ENCODE results near the gene TRAF2.

Gene TRAF2

DNA sequence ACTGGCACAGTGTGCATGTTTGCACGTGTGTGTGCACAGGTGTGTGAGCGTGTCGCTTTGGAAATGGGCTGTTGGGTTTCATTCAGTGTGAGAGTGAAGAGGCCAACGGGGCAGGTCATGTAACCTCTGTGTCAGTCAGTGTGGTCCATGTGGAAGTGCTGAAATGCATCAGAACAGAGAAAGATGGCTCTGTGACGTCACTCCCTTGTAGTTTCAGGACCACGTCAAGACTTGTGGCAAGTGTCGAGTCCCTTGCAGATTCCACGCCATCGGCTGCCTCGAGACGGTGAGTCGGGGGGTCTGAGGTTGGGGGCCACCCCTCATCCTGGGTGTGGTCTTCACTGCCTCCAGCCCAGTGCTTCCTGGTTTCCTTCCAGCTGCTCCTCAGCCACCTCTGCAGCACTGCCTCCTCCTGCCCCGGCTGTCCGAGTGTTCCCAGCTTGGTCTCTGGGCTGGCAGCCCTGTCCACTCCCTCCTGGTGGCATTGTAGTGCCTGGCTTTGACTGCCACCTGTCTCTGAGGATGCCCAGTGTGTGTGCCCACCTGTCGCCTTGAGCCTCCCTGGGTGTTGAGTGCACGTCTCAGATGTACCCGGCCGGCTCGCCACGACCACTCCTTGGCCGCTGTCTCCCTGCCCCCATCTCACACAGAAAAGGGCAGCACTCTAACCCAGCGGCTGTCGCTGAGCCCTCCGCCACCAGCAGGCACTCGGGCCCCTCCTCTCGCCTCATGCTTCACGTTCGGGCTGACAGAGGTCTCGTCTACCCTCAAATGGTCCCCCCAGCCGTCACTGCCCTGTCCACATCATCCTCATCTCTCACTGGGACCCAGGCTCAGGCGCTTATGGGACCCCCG lies 30.2 kb downstream of the TRAF2 start:
- TF ChIP-seq, protein P1, sequence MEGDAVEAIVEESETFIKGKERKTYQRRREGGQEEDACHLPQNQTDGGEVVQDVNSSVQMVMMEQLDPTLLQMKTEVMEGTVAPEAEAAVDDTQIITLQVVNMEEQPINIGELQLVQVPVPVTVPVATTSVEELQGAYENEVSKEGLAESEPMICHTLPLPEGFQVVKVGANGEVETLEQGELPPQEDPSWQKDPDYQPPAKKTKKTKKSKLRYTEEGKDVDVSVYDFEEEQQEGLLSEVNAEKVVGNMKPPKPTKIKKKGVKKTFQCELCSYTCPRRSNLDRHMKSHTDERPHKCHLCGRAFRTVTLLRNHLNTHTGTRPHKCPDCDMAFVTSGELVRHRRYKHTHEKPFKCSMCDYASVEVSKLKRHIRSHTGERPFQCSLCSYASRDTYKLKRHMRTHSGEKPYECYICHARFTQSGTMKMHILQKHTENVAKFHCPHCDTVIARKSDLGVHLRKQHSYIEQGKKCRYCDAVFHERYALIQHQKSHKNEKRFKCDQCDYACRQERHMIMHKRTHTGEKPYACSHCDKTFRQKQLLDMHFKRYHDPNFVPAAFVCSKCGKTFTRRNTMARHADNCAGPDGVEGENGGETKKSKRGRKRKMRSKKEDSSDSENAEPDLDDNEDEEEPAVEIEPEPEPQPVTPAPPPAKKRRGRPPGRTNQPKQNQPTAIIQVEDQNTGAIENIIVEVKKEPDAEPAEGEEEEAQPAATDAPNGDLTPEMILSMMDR (conservative IDR thresholded peaks at IDR 0.05; ENCODE audit: control insufficient read depth, insufficient read depth, low read depth, low read length), result no peak
- DNase-seq (ENCODE audit: low read depth), result no peak
- no peak overlapping the region for H3K4me3 ChIP-seq (ENCODE audit: control insufficient read depth, low read depth, low read length)

- DNase-seq (ENCODE audit: low read depth), result no peak
- H3K4me3 ChIP-seq (ENCODE audit: control insufficient read depth, low read depth, low read length), result no peak overlapping the region
- TF ChIP-seq, protein P1 (conservative IDR thresholded peaks at IDR 0.05; ENCODE audit: control insufficient read depth, insufficient read depth, low read depth, low read length), result no peak
These were observed 31.6 kb downstream of the TRAF2 start for GRCh38 chr9:136917902-136918301.

DNA sequence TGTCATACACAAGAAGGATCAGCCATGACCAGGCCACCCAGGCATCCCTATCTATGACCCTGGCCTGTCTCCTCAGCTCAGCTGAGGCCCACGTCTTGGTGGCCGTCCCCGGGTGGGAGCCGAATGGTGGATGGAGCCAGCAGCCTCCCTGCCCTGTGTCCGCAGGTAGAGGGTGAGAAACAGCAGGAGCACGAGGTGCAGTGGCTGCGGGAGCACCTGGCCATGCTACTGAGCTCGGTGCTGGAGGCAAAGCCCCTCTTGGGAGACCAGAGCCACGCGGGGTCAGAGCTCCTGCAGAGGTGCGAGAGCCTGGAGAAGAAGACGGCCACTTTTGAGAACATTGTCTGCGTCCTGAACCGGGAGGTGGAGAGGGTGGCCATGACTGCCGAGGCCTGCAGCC lies 33.8 kb downstream of the TRAF2 start:
- TF ChIP-seq, protein P1 (conservative IDR thresholded peaks at IDR 0.05; ENCODE audit: control insufficient read depth, insufficient read depth, low read depth, low read length), result no peak
- H3K4me3 ChIP-seq (ENCODE audit: control insufficient read depth, low read depth, low read length), result no peak overlapping the region
- no peak for DNase-seq (ENCODE audit: low read depth)

- no peak overlapping the region for H3K4me3 ChIP-seq (ENCODE audit: control insufficient read depth, low read depth, low read length)
- TF ChIP-seq, protein P1 (conservative IDR thresholded peaks at IDR 0.05; ENCODE audit: control insufficient read depth, insufficient read depth, low read depth, low read length), result no peak
- DNase-seq (ENCODE audit: low read depth), result no peak
These were observed 34.5 kb downstream of the TRAF2 start for GRCh38 chr9:136920734-136921231.

DNA sequence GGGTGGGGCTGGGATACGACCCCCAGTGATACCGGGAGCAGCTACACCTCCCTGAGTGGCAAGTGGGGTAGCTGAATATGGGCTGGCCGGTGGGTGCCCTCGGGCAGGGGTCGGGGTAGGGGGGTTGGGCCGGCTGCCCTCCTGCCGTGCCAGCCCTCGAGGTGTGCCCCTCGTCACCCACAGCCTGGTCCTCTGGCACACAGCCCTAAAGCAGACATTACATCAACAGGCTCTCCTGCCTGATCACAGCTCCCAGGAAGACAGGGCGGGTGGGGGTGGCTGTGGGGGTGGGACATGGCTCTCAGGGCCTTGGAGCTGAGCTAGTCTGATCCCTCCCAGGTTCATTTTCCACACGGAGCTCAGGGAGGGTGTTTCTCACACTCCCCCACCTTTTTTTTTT lies 35.0 kb downstream of the TRAF2 start:
- DNase-seq (ENCODE audit: low read depth), result no peak
- TF ChIP-seq, protein P1 (conservative IDR thresholded peaks at IDR 0.05; ENCODE audit: control insufficient read depth, insufficient read depth, low read depth, low read length), result no peak
- no peak overlapping the region for H3K4me3 ChIP-seq (ENCODE audit: control insufficient read depth, low read depth, low read length)

DNA sequence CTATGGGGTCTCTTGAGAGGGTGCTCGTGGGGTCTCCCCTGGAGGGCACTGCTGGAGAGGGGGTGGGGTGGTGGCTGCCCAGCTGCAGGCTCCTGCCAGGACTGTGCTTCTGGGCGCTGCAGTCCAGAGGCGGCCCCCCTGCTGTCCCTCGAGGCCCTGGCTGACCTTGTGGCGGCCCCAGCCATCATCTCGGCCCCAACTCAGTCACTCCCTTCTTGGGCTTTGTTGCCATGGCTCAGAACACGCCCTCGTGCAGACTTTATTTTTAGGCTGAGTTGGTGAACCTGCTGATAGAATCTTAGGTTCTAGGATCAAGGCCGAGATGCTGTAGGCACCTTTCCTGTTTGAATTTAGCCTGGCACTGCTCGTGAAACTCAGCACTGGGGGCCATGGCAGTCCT lies 35.4 kb downstream of the TRAF2 start:
- no peak for DNase-seq (ENCODE audit: low read depth)
- H3K4me3 ChIP-seq (ENCODE audit: control insufficient read depth, low read depth, low read length), result no peak overlapping the region
- TF ChIP-seq, protein P1 (conservative IDR thresholded peaks at IDR 0.05; ENCODE audit: control insufficient read depth, insufficient read depth, low read depth, low read length), result no peak

Measured in fibroblast of mammary gland (primary cell).